ENCODE data around the gene B4GALT6. TPM values are rescaled to one million over a fixed set of nuclear protein-coding genes. Genes with fewer than 3 reads are reported as not detected.

Gene B4GALT6
- total RNA-seq, 3 donors from 2014 or later (not counting 1 experiment from before 2014, with no cell fraction given): 18.6 to 33.0 (median 20.6) TPM

DNA sequence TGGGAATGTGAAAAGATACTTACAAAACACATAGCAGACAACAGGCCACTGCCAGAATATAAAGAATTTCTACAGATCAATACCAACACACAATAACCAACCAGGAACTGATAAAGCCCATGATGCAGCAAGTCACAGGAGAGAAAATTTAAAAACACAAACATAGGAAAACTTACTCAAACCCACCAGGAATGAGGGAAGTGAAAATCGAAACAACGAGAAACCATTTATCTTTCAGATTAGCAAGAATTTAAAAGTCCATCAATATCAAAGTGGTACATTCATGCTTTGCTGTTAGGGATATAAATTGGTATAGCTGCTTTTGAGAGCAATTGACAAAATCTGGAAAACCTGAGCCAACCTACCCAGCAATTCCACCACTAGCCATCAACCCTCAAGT lies 27.6 kb downstream of the B4GALT6 start:
- H3K27ac Mint-ChIP-seq: no peak overlapping the region
- H3K27me3 Mint-ChIP-seq (ENCODE audit: low read depth in 2 of 2): no peaks in the 10 kb centered on the region
- DNase-seq (no peak), ATAC-seq (no peak)
- Histone ChIP-seq H3K27ac (ENCODE audit: low read length) (no peak overlapping the region), H3K27me3 (ENCODE audit: control insufficient read depth, insufficient read depth, low read length) (no peaks in the 10 kb centered on the region), H3K4me3 (ENCODE audit: low read length) (no peak overlapping the region), H3K9me3 (ENCODE audit: control insufficient read depth, insufficient read depth, low read length) (no peaks in the 10 kb centered on the region), H3K4me1 (ENCODE audit: control insufficient read depth, insufficient read depth, low read length) (peaks cover 24% of the 10 kb centered on the region), H3K36me3 (ENCODE audit: control insufficient read depth, insufficient read depth, low read length) (no peaks in the 10 kb centered on the region)
- intact Hi-C loops (cut with micrococcal nuclease): no loop called here
- no CpG with 5 or more reads among the region's 2 CpGs for WGBS (ENCODE audit: insufficient coverage)
- H3K4me1 Mint-ChIP-seq: peaks cover 26 to 29% of the 10 kb centered on the region in 2 donors
- no peaks in the 10 kb centered on the region for H3K36me3 Mint-ChIP-seq
- no peaks in the 10 kb centered on the region for H3K9me3 Mint-ChIP-seq
- no peak overlapping the region for H3K4me3 Mint-ChIP-seq
- TF ChIP-seq, protein P1, sequence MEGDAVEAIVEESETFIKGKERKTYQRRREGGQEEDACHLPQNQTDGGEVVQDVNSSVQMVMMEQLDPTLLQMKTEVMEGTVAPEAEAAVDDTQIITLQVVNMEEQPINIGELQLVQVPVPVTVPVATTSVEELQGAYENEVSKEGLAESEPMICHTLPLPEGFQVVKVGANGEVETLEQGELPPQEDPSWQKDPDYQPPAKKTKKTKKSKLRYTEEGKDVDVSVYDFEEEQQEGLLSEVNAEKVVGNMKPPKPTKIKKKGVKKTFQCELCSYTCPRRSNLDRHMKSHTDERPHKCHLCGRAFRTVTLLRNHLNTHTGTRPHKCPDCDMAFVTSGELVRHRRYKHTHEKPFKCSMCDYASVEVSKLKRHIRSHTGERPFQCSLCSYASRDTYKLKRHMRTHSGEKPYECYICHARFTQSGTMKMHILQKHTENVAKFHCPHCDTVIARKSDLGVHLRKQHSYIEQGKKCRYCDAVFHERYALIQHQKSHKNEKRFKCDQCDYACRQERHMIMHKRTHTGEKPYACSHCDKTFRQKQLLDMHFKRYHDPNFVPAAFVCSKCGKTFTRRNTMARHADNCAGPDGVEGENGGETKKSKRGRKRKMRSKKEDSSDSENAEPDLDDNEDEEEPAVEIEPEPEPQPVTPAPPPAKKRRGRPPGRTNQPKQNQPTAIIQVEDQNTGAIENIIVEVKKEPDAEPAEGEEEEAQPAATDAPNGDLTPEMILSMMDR (IDR thresholded peaks at IDR 0.05): no peak

DNA sequence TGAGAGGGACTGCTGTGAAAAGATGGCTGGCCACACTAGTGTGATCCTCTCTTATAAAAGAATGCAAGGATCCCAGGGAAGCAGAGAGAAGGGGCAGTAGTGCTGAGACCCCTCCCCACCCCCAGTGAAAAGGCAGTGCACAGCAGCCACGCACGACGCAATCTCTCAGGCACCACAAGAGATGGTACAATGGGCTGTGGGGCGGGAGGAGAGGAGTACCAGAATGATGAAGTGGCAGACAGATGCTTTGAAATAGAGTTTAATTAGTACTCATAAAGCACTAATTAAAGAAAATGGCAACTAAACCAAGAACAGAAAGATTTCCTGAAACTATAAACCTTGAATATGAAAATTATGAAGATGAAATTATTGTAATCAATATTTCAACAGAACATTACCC lies 29.0 kb downstream of the B4GALT6 start:
- WGBS (ENCODE audit: insufficient coverage): 70% methylated on average over 4 of the region's 4 CpGs
- Mint-ChIP-seq H3K27me3 (ENCODE audit: low read depth in 2 of 2) (no peaks in the 10 kb centered on the region), H3K27ac (no peak overlapping the region), H3K4me3 (no peak overlapping the region), H3K36me3 (no peaks in the 10 kb centered on the region), H3K9me3 (no peaks in the 10 kb centered on the region), H3K4me1 (peaks cover 38 to 41% of the 10 kb centered on the region in 2 donors)
- intact Hi-C loops (cut with micrococcal nuclease): no loop called here
- no peak overlapping the region for H3K4me3 ChIP-seq (ENCODE audit: low read length)
- H3K27ac ChIP-seq (ENCODE audit: low read length): no peak overlapping the region
- TF ChIP-seq, protein P1 (IDR thresholded peaks at IDR 0.05): no peak
- no peaks in the 10 kb centered on the region for H3K9me3 ChIP-seq (ENCODE audit: control insufficient read depth, insufficient read depth, low read length)
- peaks cover 38% of the 10 kb centered on the region for H3K4me1 ChIP-seq (ENCODE audit: control insufficient read depth, insufficient read depth, low read length)
- no peaks in the 10 kb centered on the region for H3K36me3 ChIP-seq (ENCODE audit: control insufficient read depth, insufficient read depth, low read length)
- ATAC-seq (no peak), DNase-seq (no peak)
- H3K27me3 ChIP-seq (ENCODE audit: control insufficient read depth, insufficient read depth, low read length): no peaks in the 10 kb centered on the region

DNA sequence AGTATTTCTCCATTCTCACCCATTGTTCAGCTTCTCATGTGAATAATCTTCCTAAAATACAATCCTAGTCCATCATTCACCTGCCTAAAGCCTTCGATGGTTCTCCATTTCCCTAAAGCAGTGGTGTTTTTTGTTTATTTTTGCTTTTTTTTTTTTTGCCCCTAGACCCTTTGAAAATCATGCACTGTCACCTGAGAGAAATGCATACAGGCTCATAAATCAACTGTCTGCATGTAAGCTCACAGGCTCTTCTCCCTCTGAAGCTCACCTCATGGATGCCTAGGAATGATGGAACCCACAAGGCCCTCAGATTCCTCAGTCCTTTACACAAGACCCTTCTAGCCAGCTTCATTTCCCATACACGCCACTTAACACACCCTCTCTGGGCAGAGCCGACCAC lies 31.5 kb downstream of the B4GALT6 start:
- intact Hi-C loops (cut with micrococcal nuclease): loop anchor here (5.0 kb wide), 1 partner anchor 34 kb away; no protein-coding TSS in a partner anchor
- TF ChIP-seq, protein P1 (IDR thresholded peaks at IDR 0.05): no peak
- no peaks in the 10 kb centered on the region for H3K36me3 Mint-ChIP-seq
- Histone ChIP-seq H3K4me3 (ENCODE audit: low read length) (no peak overlapping the region), H3K27me3 (ENCODE audit: control insufficient read depth, insufficient read depth, low read length) (no peaks in the 10 kb centered on the region), H3K4me1 (ENCODE audit: control insufficient read depth, insufficient read depth, low read length) (peaks cover 30% of the 10 kb centered on the region), H3K36me3 (ENCODE audit: control insufficient read depth, insufficient read depth, low read length) (no peaks in the 10 kb centered on the region), H3K9me3 (ENCODE audit: control insufficient read depth, insufficient read depth, low read length) (no peaks in the 10 kb centered on the region), H3K27ac (ENCODE audit: low read length) (no peak overlapping the region)
- H3K4me1 Mint-ChIP-seq: peaks cover 42% of the 10 kb centered on the region in 2 donors
- peak overlapping the region; percentile 72 to 91 for H3K27ac Mint-ChIP-seq
- WGBS (ENCODE audit: insufficient coverage): 92% methylated on average over 2 of the region's 3 CpGs
- ATAC-seq (no peak), DNase-seq (no peak)
- peak overlapping the region; percentile 83 for H3K4me3 Mint-ChIP-seq
- H3K9me3 Mint-ChIP-seq: no peaks in the 10 kb centered on the region
- H3K27me3 Mint-ChIP-seq (ENCODE audit: low read depth in 2 of 2): no peaks in the 10 kb centered on the region

DNA sequence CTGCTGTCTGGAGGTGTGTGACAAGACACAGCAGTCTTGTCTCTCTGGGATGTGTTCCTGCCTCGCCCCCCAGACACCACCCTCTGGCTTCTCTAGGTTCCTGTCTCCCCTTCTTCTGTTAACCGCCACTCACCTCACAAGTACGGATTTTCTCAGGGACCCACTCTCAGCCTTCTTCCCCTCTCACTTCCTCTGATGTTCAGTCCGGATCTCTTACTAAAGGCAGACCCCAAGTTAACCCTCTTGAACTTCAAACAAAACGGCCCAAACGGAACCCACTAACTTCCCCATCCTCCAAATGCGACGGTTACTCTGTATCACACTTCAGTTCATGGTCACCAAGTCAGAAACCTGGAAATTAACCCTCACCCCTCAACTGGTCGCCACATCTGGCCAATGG lies 32.0 kb downstream of the B4GALT6 start:
- WGBS (ENCODE audit: insufficient coverage): 22% methylated on average over 9 of the region's 9 CpGs
- H3K27ac Mint-ChIP-seq: peak overlapping the region; percentile 72 to 91
- peak overlapping the region; percentile 83 for H3K4me3 Mint-ChIP-seq
- H3K4me3 ChIP-seq (ENCODE audit: low read length): no peak overlapping the region
- no peaks in the 10 kb centered on the region for H3K9me3 ChIP-seq (ENCODE audit: control insufficient read depth, insufficient read depth, low read length)
- no peaks in the 10 kb centered on the region for H3K27me3 ChIP-seq (ENCODE audit: control insufficient read depth, insufficient read depth, low read length)
- H3K27me3 Mint-ChIP-seq (ENCODE audit: low read depth in 2 of 2): no peaks in the 10 kb centered on the region
- peaks cover 42 to 45% of the 10 kb centered on the region in 2 donors for H3K4me1 Mint-ChIP-seq
- ATAC-seq (no peak), DNase-seq (no peak)
- H3K36me3 Mint-ChIP-seq: no peaks in the 10 kb centered on the region
- peaks cover 30% of the 10 kb centered on the region for H3K4me1 ChIP-seq (ENCODE audit: control insufficient read depth, insufficient read depth, low read length)
- H3K9me3 Mint-ChIP-seq: no peaks in the 10 kb centered on the region
- no peak overlapping the region for H3K27ac ChIP-seq (ENCODE audit: low read length)
- no peaks in the 10 kb centered on the region for H3K36me3 ChIP-seq (ENCODE audit: control insufficient read depth, insufficient read depth, low read length)
- intact Hi-C loops (cut with micrococcal nuclease): loop anchor here (5.0 kb wide), 1 partner anchor 35 kb away; no protein-coding TSS in a partner anchor
- TF ChIP-seq, protein P1 (IDR thresholded peaks at IDR 0.05): no peak
